ENCODE measurements around the gene GPC5.
A peak's percentile ranks its signal among the peaks of the same experiment; 100 is the strongest.

The GPC5 gene

GRCh38 chr13:91986761-91987483 is 588.5 kb downstream of the GPC5 start:
- no peak overlapping the region for H3K18ac ChIP-seq (ENCODE audit: low read length)
- no peaks in the 10 kb centered on the region for H3K9me3 ChIP-seq (ENCODE audit: insufficient read depth, low read depth, low read length)
- H3K4me1 ChIP-seq (ENCODE audit: control insufficient read depth in 1 of 2, insufficient read depth in 2 of 2, low read length in 2 of 2), result no peaks in the 10 kb centered on the region
- H3K79me1 ChIP-seq (ENCODE audit: low read length), result no peaks in the 10 kb centered on the region
- no peak overlapping the region for H3K4ac ChIP-seq (ENCODE audit: low read depth, low read length)
- no peak overlapping the region for H3K4me3 ChIP-seq (ENCODE audit: low read depth, low read length)
- DNase-seq, result no peak
- H3K9ac ChIP-seq (ENCODE audit: low read length), result no peak overlapping the region
- H4K12ac ChIP-seq (ENCODE audit: low read depth, low read length), result no peak overlapping the region
- H3K23ac ChIP-seq (ENCODE audit: low read length), result no peak overlapping the region
- no CpG with 5 or more reads among the region's 4 CpGs for WGBS (ENCODE audit: extremely low coverage, insufficient coverage, insufficient read length)
- no peaks in the 10 kb centered on the region for H3K27me3 ChIP-seq (ENCODE audit: insufficient read depth, low read length)
- no peaks in the 10 kb centered on the region for H3K79me2 ChIP-seq (ENCODE audit: control insufficient read depth, insufficient read depth, low read length, poor library complexity)
- H2BK12ac ChIP-seq (ENCODE audit: low read length), result no peak overlapping the region
- no peak overlapping the region for H2BK5ac ChIP-seq (ENCODE audit: low read depth, low read length, poor library complexity)
- no peak overlapping the region for H2AFZ ChIP-seq (ENCODE audit: insufficient read depth, low read length, poor library complexity)
- no peak overlapping the region for H3K14ac ChIP-seq (ENCODE audit: low read length)
- H4K91ac ChIP-seq (ENCODE audit: low read depth, low read length), result no peak overlapping the region
- no peaks in the 10 kb centered on the region for H3K36me3 ChIP-seq (ENCODE audit: control insufficient read depth in 1 of 2, insufficient read depth in 2 of 2, low read length in 2 of 2)
- no peak overlapping the region for H2AK5ac ChIP-seq (ENCODE audit: low read length)
- H3K4me2 ChIP-seq (ENCODE audit: low read length), result no peak overlapping the region
- H3K27ac ChIP-seq (ENCODE audit: low read depth, low read length), result no peak overlapping the region
- H4K8ac ChIP-seq (ENCODE audit: low read depth, low read length), result no peak overlapping the region
- no peak overlapping the region for H2BK120ac ChIP-seq (ENCODE audit: insufficient read depth, low read length, poor library complexity)

- Histone ChIP-seq H3K18ac (ENCODE audit: low read length) (no peak overlapping the region), H3K27me3 (ENCODE audit: insufficient read depth, low read length) (no peaks in the 10 kb centered on the region), H3K9me3 (ENCODE audit: insufficient read depth, low read depth, low read length) (no peaks in the 10 kb centered on the region), H2BK12ac (ENCODE audit: low read length) (no peak overlapping the region), H3K23ac (ENCODE audit: low read length) (no peak overlapping the region), H3K36me3 (ENCODE audit: control insufficient read depth in 1 of 2, insufficient read depth in 2 of 2, low read length in 2 of 2) (no peaks in the 10 kb centered on the region), H2AFZ (ENCODE audit: insufficient read depth, low read length, poor library complexity) (no peak overlapping the region), H4K91ac (ENCODE audit: low read depth, low read length) (no peak overlapping the region), H3K4me1 (ENCODE audit: control insufficient read depth in 1 of 2, insufficient read depth in 2 of 2, low read length in 2 of 2) (no peaks in the 10 kb centered on the region), H4K8ac (ENCODE audit: low read depth, low read length) (no peak overlapping the region), H3K14ac (ENCODE audit: low read length) (no peak overlapping the region), H3K79me1 (ENCODE audit: low read length) (no peaks in the 10 kb centered on the region), H4K12ac (ENCODE audit: low read depth, low read length) (no peak overlapping the region), H3K9ac (ENCODE audit: low read length) (no peak overlapping the region), H3K4me2 (ENCODE audit: low read length) (no peak overlapping the region), H3K4ac (ENCODE audit: low read depth, low read length) (no peak overlapping the region), H3K79me2 (ENCODE audit: control insufficient read depth, insufficient read depth, low read length, poor library complexity) (no peaks in the 10 kb centered on the region), H2BK120ac (ENCODE audit: insufficient read depth, low read length, poor library complexity) (no peak overlapping the region), H2BK5ac (ENCODE audit: low read depth, low read length, poor library complexity) (no peak overlapping the region), H3K27ac (ENCODE audit: low read depth, low read length) (no peak overlapping the region), H3K4me3 (ENCODE audit: low read depth, low read length) (no peak overlapping the region), H2AK5ac (ENCODE audit: low read length) (no peak overlapping the region)
- no CpG with 5 or more reads among the region's 3 CpGs for WGBS (ENCODE audit: extremely low coverage, insufficient coverage, insufficient read length)
- DNase-seq, result no peak
Measured at GRCh38 chr13:91988331-91988730, 589.9 kb downstream of the GPC5 start.

DNA sequence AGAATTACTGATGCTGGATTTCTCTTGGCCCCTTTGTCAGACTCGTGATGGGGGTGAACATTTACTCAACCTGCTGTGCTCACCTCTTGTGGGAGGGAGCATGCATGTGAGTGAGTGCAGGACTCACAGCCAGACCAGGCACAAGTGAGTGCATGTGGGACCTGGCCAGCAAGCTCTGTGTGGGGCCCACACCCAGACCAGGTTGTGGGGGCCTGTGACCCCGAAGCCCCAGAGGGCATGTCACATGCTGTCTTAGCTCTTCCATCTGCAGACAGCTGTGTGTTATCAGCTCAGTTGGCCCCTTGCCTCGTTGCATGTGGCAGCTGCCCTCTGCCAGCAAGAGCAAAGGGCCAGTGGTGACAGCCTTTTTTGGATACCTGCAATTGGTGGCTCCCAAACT is 614.4 kb downstream of the GPC5 start:
- no CpG with 5 or more reads among the region's 3 CpGs for WGBS (ENCODE audit: extremely low coverage, insufficient coverage, insufficient read length)
- Histone ChIP-seq H3K27ac (ENCODE audit: low read depth, low read length) (no peak overlapping the region), H4K8ac (ENCODE audit: low read depth, low read length) (no peak overlapping the region), H3K4me2 (ENCODE audit: low read length) (no peak overlapping the region), H4K12ac (ENCODE audit: low read depth, low read length) (no peak overlapping the region), H3K4me3 (ENCODE audit: low read depth, low read length) (peak overlapping the region; percentile 18), H3K79me2 (ENCODE audit: control insufficient read depth, insufficient read depth, low read length, poor library complexity) (no peaks in the 10 kb centered on the region), H4K91ac (ENCODE audit: low read depth, low read length) (no peak overlapping the region), H3K9me3 (ENCODE audit: insufficient read depth, low read depth, low read length) (peaks cover 3% of the 10 kb centered on the region), H3K36me3 (ENCODE audit: control insufficient read depth in 1 of 2, insufficient read depth in 2 of 2, low read length in 2 of 2) (no peaks in the 10 kb centered on the region), H3K18ac (ENCODE audit: low read length) (no peak overlapping the region), H3K27me3 (ENCODE audit: insufficient read depth, low read length) (no peaks in the 10 kb centered on the region), H3K79me1 (ENCODE audit: low read length) (no peaks in the 10 kb centered on the region), H2BK12ac (ENCODE audit: low read length) (no peak overlapping the region), H3K4me1 (ENCODE audit: control insufficient read depth in 1 of 2, insufficient read depth in 2 of 2, low read length in 2 of 2) (no peaks in the 10 kb centered on the region), H3K23ac (ENCODE audit: low read length) (no peak overlapping the region), H2BK120ac (ENCODE audit: insufficient read depth, low read length, poor library complexity) (no peak overlapping the region), H2AFZ (ENCODE audit: insufficient read depth, low read length, poor library complexity) (no peak overlapping the region), H3K9ac (ENCODE audit: low read length) (no peak overlapping the region), H2AK5ac (ENCODE audit: low read length) (no peak overlapping the region), H3K14ac (ENCODE audit: low read length) (no peak overlapping the region), H2BK5ac (ENCODE audit: low read depth, low read length, poor library complexity) (no peak overlapping the region), H3K4ac (ENCODE audit: low read depth, low read length) (no peak overlapping the region)
- DNase-seq, result no peak

DNA sequence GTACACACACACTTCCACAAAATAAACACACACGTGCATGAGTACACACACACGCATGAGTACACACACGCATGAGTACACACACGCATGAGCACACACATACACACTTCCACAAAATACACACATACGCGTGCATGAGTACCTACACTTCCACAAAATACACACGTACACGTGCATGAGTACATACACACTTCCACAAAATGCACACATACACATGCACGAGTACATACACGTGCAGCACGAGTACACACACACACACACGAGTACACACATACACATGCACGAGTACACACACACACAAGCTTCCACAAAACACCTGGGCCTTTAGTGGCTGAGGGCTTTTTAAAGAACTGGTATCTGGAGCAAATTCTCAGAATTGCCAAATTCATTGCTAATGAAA is 619.3 kb downstream of the GPC5 start:
- Histone ChIP-seq H3K4ac (ENCODE audit: low read depth, low read length) (no peak overlapping the region), H3K27me3 (ENCODE audit: insufficient read depth, low read length) (no peaks in the 10 kb centered on the region), H3K9ac (ENCODE audit: low read length) (no peak overlapping the region), H3K14ac (ENCODE audit: low read length) (no peak overlapping the region), H4K8ac (ENCODE audit: low read depth, low read length) (no peak overlapping the region), H3K9me3 (ENCODE audit: insufficient read depth, low read depth, low read length) (peaks cover 2% of the 10 kb centered on the region), H3K79me1 (ENCODE audit: low read length) (no peaks in the 10 kb centered on the region), H4K12ac (ENCODE audit: low read depth, low read length) (no peak overlapping the region), H3K4me3 (ENCODE audit: low read depth, low read length) (no peak overlapping the region), H3K4me1 (ENCODE audit: control insufficient read depth in 1 of 2, insufficient read depth in 2 of 2, low read length in 2 of 2) (no peaks in the 10 kb centered on the region), H3K23ac (ENCODE audit: low read length) (peak overlapping the region; percentile 37), H2BK120ac (ENCODE audit: insufficient read depth, low read length, poor library complexity) (no peak overlapping the region), H3K27ac (ENCODE audit: low read depth, low read length) (no peak overlapping the region), H2AK5ac (ENCODE audit: low read length) (no peak overlapping the region), H2BK12ac (ENCODE audit: low read length) (no peak overlapping the region), H3K36me3 (ENCODE audit: control insufficient read depth in 1 of 2, insufficient read depth in 2 of 2, low read length in 2 of 2) (no peaks in the 10 kb centered on the region), H4K91ac (ENCODE audit: low read depth, low read length) (no peak overlapping the region), H3K79me2 (ENCODE audit: control insufficient read depth, insufficient read depth, low read length, poor library complexity) (no peaks in the 10 kb centered on the region), H3K4me2 (ENCODE audit: low read length) (no peak overlapping the region), H2AFZ (ENCODE audit: insufficient read depth, low read length, poor library complexity) (no peak overlapping the region), H2BK5ac (ENCODE audit: low read depth, low read length, poor library complexity) (no peak overlapping the region), H3K18ac (ENCODE audit: low read length) (no peak overlapping the region)
- no CpG with 5 or more reads among the region's 13 CpGs for WGBS (ENCODE audit: extremely low coverage, insufficient coverage, insufficient read length)
- DNase-seq, result no peak
